ENCODE results near the gene PRKAG1.

Gene PRKAG1

DNA sequence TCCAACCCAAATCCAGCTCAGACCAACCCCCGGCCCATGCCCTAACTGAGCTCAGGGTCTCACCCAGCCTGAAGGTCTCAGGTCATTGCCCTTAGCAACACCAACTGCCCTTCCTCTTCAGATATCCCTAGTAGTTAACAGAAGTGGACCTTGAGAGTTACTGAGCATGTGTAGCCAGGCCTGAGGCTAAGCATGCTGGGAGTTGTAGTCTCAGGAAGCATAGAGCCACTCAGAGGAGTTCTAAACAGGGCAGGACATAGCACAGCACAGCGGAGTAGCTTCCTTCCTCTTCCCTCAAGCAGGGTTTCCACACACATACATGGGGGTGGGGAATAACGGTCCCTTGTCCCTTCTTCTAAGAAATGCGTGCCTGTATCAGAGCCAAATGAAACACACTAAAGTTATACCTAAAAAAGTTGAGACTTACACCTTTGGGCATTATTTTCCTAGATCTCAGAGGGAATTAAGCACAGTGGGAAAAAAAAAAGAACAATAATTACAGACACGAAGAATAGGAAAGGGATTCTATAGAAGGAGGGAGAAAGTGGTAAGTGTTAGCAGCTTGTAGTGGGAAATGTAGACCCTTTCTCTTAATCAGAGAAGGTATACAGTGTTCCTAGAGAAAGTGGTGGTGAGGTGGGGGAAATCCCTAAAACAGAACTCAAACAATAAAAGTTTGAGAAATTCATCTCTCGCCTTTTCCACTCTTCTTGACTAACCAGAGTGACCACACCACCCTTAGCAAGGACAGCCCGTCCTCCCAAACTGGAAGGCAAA lies 37.6 kb upstream of the PRKAG1 start:
- peaks cover 34% of the 10 kb centered on the region for H3K36me3 ChIP-seq (ENCODE audit: control insufficient read depth, insufficient read depth, low read length)
- H3K9me3 ChIP-seq (ENCODE audit: control insufficient read depth, insufficient read depth, low read length) = no peaks in the 10 kb centered on the region
- H3K9ac ChIP-seq (ENCODE audit: low read depth, low read length) = peak overlapping the region; percentile 60
- H3K4me1 ChIP-seq (ENCODE audit: control insufficient read depth, insufficient read depth, low read length) = peaks cover 23% of the 10 kb centered on the region
- H3K4me3 ChIP-seq (ENCODE audit: low read depth, low read length) = peak overlapping the region; percentile 37
- H3K27me3 ChIP-seq (ENCODE audit: control insufficient read depth, insufficient read depth, low read length) = no peaks in the 10 kb centered on the region

- Histone ChIP-seq H3K9me3 (ENCODE audit: control insufficient read depth, insufficient read depth, low read length) (no peaks in the 10 kb centered on the region), H3K36me3 (ENCODE audit: control insufficient read depth, insufficient read depth, low read length) (peaks cover 42% of the 10 kb centered on the region), H3K27me3 (ENCODE audit: control insufficient read depth, insufficient read depth, low read length) (no peaks in the 10 kb centered on the region), H3K9ac (ENCODE audit: low read depth, low read length) (no peak overlapping the region), H3K4me1 (ENCODE audit: control insufficient read depth, insufficient read depth, low read length) (peaks cover 23% of the 10 kb centered on the region), H3K4me3 (ENCODE audit: low read depth, low read length) (no peak overlapping the region)
These were observed 36.5 kb upstream of the PRKAG1 start for GRCh38 chr12:49055092-49055491.

- Histone ChIP-seq H3K9ac (ENCODE audit: low read depth, low read length) (no peak overlapping the region), H3K4me1 (ENCODE audit: control insufficient read depth, insufficient read depth, low read length) (peaks cover 23% of the 10 kb centered on the region), H3K27me3 (ENCODE audit: control insufficient read depth, insufficient read depth, low read length) (no peaks in the 10 kb centered on the region), H3K4me3 (ENCODE audit: low read depth, low read length) (no peak overlapping the region), H3K36me3 (ENCODE audit: control insufficient read depth, insufficient read depth, low read length) (peaks cover 45% of the 10 kb centered on the region), H3K9me3 (ENCODE audit: control insufficient read depth, insufficient read depth, low read length) (no peaks in the 10 kb centered on the region)
These were observed 35.9 kb upstream of the PRKAG1 start for GRCh38 chr12:49054524-49054923.

GRCh38 chr12:49054096-49054495 lies 35.5 kb upstream of the PRKAG1 start:
- Histone ChIP-seq H3K4me3 (ENCODE audit: low read depth, low read length) (no peak overlapping the region), H3K9me3 (ENCODE audit: control insufficient read depth, insufficient read depth, low read length) (no peaks in the 10 kb centered on the region), H3K4me1 (ENCODE audit: control insufficient read depth, insufficient read depth, low read length) (peaks cover 23% of the 10 kb centered on the region), H3K9ac (ENCODE audit: low read depth, low read length) (no peak overlapping the region), H3K36me3 (ENCODE audit: control insufficient read depth, insufficient read depth, low read length) (peaks cover 50% of the 10 kb centered on the region), H3K27me3 (ENCODE audit: control insufficient read depth, insufficient read depth, low read length) (no peaks in the 10 kb centered on the region)

- no peaks in the 10 kb centered on the region for H3K27me3 ChIP-seq (ENCODE audit: control insufficient read depth, insufficient read depth, low read length)
- H3K4me3 ChIP-seq (ENCODE audit: low read depth, low read length) = no peak overlapping the region
- H3K36me3 ChIP-seq (ENCODE audit: control insufficient read depth, insufficient read depth, low read length) = peaks cover 63% of the 10 kb centered on the region
- H3K9me3 ChIP-seq (ENCODE audit: control insufficient read depth, insufficient read depth, low read length) = no peaks in the 10 kb centered on the region
- no peak overlapping the region for H3K9ac ChIP-seq (ENCODE audit: low read depth, low read length)
- peaks cover 15% of the 10 kb centered on the region for H3K4me1 ChIP-seq (ENCODE audit: control insufficient read depth, insufficient read depth, low read length)
These were observed 34.1 kb upstream of the PRKAG1 start for GRCh38 chr12:49052451-49053208.

DNA sequence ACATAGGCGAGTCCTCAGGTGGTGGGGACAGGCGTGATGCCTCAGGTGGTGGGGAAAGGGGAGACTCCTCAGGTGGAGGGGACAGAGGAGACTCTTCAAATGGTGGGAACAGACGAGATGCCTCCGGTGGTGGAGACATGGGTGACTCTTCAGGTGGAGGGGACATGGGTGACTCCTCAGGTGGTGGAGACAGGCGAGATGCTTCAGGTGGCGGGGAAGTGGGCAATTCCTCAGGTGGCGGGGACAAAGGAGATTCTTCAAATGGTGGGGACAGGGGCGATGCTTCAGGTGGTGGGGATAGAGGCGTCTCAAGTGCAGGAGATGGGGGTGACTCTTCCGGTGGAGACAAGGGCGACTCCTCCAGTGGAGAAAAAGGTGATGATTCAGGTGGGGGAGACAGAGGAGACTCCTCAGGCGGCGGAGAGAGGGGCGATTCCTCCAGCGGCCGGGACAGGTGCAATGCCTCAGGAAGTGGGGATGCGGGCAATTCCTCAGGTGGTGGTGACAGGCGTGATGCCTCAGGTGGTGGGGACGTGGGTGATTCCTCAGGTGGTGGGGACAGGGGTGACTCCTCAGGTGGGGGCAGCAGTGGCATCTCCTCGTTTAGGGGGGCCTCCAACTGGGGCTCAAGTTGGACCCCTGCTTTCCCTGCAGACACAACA lies 33.3 kb upstream of the PRKAG1 start:
- H3K9me3 ChIP-seq (ENCODE audit: control insufficient read depth, insufficient read depth, low read length) = no peaks in the 10 kb centered on the region
- peaks cover 66% of the 10 kb centered on the region for H3K36me3 ChIP-seq (ENCODE audit: control insufficient read depth, insufficient read depth, low read length)
- no peak overlapping the region for H3K9ac ChIP-seq (ENCODE audit: low read depth, low read length)
- H3K4me1 ChIP-seq (ENCODE audit: control insufficient read depth, insufficient read depth, low read length) = peaks cover 10% of the 10 kb centered on the region
- no peak overlapping the region for H3K4me3 ChIP-seq (ENCODE audit: low read depth, low read length)
- H3K27me3 ChIP-seq (ENCODE audit: control insufficient read depth, insufficient read depth, low read length) = no peaks in the 10 kb centered on the region

DNA sequence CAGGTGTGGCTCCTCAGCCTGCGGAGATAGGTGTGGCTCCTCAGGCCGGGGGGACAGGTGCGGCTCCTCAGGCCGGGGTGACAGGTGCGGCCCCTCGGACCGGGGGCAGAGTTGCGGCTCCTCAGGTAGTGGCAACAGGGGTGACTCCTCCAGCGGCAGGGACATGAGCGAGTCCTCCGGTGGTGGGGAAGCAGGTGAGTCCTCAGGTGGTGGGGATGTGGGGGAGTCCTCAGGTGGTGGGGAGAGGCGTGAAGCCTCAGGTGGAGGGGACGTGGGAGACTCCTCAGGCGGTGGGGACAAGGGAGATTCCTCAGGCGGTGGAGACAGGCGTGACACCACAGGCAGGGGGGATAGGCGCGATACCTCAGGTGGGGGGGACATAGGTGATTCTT lies 32.8 kb upstream of the PRKAG1 start:
- no peak overlapping the region for H3K4me3 ChIP-seq (ENCODE audit: low read depth, low read length)
- peaks cover 8% of the 10 kb centered on the region for H3K4me1 ChIP-seq (ENCODE audit: control insufficient read depth, insufficient read depth, low read length)
- no peaks in the 10 kb centered on the region for H3K27me3 ChIP-seq (ENCODE audit: control insufficient read depth, insufficient read depth, low read length)
- H3K36me3 ChIP-seq (ENCODE audit: control insufficient read depth, insufficient read depth, low read length) = peaks cover 69% of the 10 kb centered on the region
- H3K9me3 ChIP-seq (ENCODE audit: control insufficient read depth, insufficient read depth, low read length) = no peaks in the 10 kb centered on the region
- no peak overlapping the region for H3K9ac ChIP-seq (ENCODE audit: low read depth, low read length)

- Histone ChIP-seq H3K4me1 (ENCODE audit: control insufficient read depth, insufficient read depth, low read length) (peaks cover 2% of the 10 kb centered on the region), H3K4me3 (ENCODE audit: low read depth, low read length) (no peak overlapping the region), H3K27me3 (ENCODE audit: control insufficient read depth, insufficient read depth, low read length) (no peaks in the 10 kb centered on the region), H3K36me3 (ENCODE audit: control insufficient read depth, insufficient read depth, low read length) (peaks cover 75% of the 10 kb centered on the region), H3K9ac (ENCODE audit: low read depth, low read length) (no peak overlapping the region), H3K9me3 (ENCODE audit: control insufficient read depth, insufficient read depth, low read length) (no peaks in the 10 kb centered on the region)
These were observed 32.2 kb upstream of the PRKAG1 start for GRCh38 chr12:49050507-49051372.

DNA sequence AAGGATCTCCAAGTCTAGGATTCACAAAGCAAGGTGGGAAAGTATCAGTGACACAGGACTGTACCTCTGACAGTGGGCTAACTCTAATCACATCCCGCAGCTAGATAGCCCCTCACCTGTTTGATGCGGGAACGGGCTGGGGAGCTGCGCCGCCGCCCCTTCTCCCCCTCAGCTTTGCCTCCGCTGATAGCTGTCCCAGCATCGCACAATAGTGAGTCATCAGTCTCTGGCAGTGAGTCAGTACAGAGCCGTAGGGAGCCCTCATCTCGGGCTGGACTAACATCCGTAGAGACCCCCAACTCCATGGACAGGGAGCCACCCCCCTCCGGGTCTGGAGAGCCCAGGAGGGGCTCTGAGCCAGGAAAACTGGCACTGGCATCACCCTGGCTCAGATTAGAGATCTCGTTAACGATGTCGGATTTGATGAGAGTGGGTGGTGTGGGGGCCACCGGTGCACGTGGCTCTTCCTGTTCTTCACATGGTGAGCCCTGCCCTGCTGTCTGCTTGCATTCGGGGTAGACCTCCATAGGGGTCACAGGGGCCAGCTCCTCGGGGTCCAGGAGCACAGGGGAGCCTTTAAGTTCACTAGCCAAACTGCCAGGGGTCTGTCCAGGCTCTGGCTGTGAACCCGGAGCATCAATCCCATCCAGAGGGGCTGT lies 31.1 kb upstream of the PRKAG1 start:
- Histone ChIP-seq H3K9ac (ENCODE audit: low read depth, low read length) (no peak overlapping the region), H3K36me3 (ENCODE audit: control insufficient read depth, insufficient read depth, low read length) (peaks cover 83% of the 10 kb centered on the region), H3K27me3 (ENCODE audit: control insufficient read depth, insufficient read depth, low read length) (no peaks in the 10 kb centered on the region), H3K4me3 (ENCODE audit: low read depth, low read length) (no peak overlapping the region), H3K4me1 (ENCODE audit: control insufficient read depth, insufficient read depth, low read length) (no peaks in the 10 kb centered on the region), H3K9me3 (ENCODE audit: control insufficient read depth, insufficient read depth, low read length) (no peaks in the 10 kb centered on the region)

GRCh38 chr12:49048953-49049352 lies 30.4 kb upstream of the PRKAG1 start:
- no peaks in the 10 kb centered on the region for H3K27me3 ChIP-seq (ENCODE audit: control insufficient read depth, insufficient read depth, low read length)
- H3K4me1 ChIP-seq (ENCODE audit: control insufficient read depth, insufficient read depth, low read length) = no peaks in the 10 kb centered on the region
- H3K9me3 ChIP-seq (ENCODE audit: control insufficient read depth, insufficient read depth, low read length) = no peaks in the 10 kb centered on the region
- no peak overlapping the region for H3K4me3 ChIP-seq (ENCODE audit: low read depth, low read length)
- H3K36me3 ChIP-seq (ENCODE audit: control insufficient read depth, insufficient read depth, low read length) = peaks cover 86% of the 10 kb centered on the region
- no peak overlapping the region for H3K9ac ChIP-seq (ENCODE audit: low read depth, low read length)

All from iPS-15b (cell line).